Subcutaneous adipose tissue (tissue), 4 donors: ENCODE results near the gene CDH23. TPM values are rescaled to one million over a fixed set of nuclear protein-coding genes. Genes with fewer than 3 reads are reported as not detected.

Experiments used
- CTCF ChIP-seq: fragments of 450-650 bp; IDR thresholded peaks from one replicate; pipeline ENCODE4 v1.5.1; 2016; ENCODE audit warnings: low read depth, mild to moderate bottlenecking, control low read depth, antibody characterized with exemption, moderate library complexity
- total RNA-seq, 4 donors: library from RNA; depleted of rRNA; stranded (reverse); fragments of >200 nt; gene quantifications; one replicate each; pipeline ENCODE4 v1.1.0, GENCODE V29; 2016

CDH23 gene
- total RNA-seq, 4 donors from 2014 or later = 14.3 to 74.8 (median 24.1) TPM

DNA sequence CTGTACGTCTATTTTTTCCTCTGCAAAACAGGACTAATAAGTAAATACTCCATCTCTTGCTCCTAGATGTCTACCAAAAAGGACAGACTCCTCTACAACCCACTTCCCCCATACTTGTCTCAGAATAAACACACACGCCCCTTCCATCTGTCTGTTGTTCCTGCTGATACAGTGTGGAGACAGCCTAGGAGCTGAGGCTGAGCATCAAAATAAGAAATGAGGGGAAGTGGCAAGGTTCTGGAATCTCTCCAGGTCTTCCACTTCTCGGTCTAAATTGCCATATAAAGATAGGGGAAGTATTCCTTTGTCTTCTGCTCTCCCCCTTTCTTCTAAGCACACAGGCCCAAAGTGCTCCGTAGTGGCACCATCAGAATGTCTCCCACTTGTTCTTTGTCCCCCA is 407.4 kb downstream of the CDH23 start:
- TF ChIP-seq CTCF = no peak

DNA sequence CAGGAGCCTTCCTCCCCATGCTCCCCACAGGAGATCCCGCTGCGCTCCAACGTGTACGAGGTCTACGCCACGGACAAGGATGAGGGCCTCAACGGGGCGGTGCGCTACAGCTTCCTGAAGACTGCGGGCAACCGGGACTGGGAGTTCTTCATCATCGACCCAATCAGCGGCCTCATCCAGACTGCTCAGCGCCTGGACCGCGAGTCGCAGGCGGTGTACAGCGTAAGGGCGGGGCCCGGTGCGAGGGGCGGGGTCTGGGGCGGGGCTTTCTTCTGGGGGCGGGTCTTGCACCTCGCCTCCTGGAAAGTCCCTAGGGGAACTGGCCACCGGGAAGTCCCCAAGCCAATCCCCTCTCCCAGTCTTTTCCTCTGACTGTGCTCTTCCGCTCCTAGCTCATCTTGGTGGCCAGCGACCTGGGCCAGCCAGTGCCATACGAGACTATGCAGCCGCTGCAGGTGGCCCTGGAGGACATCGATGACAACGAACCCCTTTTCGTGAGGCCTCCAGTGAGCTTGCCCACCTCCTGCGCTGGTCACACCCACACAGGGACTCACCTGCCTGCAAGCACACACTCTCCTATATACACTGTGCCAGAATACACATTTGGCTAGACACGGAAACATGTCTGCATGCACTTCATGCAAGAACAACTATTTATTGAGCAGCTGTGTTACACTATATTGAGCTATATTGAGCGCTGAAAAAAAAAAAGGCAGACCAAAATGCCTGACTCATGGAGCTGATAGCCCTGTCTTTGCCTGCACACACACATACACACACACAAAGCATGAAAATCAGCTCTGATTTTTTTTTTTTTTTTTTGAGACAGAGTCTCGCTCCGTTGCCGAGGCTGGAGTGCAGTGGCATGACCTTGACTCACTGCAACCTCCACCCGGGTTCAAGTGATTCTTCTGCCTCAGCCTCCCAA is 409.3 kb downstream of the CDH23 start:
- TF ChIP-seq CTCF = no peak

DNA sequence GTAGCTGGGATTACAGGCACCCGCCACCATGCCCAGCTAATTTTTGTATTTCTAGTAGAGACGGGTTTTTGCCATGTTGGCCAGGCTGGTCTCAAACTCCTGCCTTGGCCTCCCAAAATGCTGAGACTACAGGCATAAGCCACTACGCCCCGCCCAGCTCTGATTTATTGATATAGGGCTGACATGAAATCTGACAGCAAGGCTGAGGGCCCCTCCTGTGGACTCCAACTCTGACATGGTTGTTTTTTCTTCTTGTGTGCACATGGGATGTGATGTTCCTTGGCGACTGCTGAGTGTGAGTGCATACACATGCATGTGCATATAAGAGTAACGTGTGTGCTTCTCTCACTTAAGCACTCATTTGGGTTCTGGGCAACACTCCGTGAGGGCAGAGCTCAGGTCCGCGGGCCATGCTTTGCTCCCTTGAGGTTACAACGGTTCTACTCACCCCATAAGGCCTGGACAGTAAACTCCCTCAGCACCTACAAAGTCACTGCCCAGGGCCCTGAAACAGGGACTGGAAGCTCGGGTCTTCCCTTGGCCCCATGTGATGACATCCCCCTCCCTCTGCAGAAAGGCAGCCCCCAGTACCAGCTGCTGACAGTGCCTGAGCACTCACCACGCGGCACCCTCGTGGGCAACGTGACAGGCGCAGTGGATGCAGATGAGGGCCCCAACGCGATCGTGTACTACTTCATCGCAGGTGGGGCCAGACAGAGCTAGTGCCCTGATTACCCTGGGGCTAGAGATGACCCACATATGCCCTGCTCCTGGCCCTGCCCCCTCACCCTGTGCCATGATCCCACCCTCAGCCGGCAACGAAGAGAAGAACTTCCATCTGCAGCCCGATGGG is 410.2 kb downstream of the CDH23 start:
- no peak for TF ChIP-seq CTCF

- no peak for TF ChIP-seq CTCF
Measured at GRCh38 chr10:71807557-71808510, 411.1 kb downstream of the CDH23 start.

DNA sequence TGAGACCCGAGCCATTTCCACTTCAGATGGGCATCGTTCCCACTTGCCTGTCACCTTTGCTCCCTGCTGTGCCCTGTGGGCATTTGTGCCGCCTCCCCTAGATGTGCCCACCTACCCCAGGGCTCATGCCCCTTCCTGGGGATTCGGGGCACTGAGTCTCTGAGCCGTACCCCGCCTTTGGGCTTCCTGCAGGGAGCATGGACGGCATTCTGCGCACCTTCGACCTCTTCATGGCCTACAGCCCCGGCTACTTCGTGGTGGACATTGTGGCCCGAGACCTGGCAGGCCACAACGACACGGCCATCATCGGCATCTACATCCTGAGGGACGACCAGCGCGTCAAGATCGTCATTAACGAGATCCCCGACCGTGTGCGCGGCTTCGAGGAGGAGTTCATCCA is 412.9 kb downstream of the CDH23 start:
- no peak for TF ChIP-seq CTCF

GRCh38 chr10:71810048-71810750 is 413.5 kb downstream of the CDH23 start:
- no peak for TF ChIP-seq CTCF
